Myocyte (in vitro differentiated cells): Measurements from ENCODE around the gene GCAT. TPM values are rescaled to one million over a fixed set of nuclear protein-coding genes. Genes with fewer than 3 reads are reported as not detected.
A peak's percentile ranks its signal among the peaks of the same experiment; 100 is the strongest.

Experiments used
- DNase-seq: peaks from one replicate; pipeline ENCODE4 v3.0.0-alpha.2; 2012; ENCODE audit warnings: low read depth
- polyA plus RNA-seq: library from polyadenylated mRNA; unstranded; fragments of >200 nt; gene quantifications from one replicate; pipeline ENCODE4 v1.2.1, GENCODE V29; 2012; ENCODE audit warnings: missing spikeins
- total RNA-seq: library from RNA; depleted of rRNA; stranded (reverse); fragments of >200 nt; gene quantifications from 2 replicates; pipeline ENCODE4 v1.2.3, GENCODE V29; 2014

Gene GCAT
- 55.5 and 65.0 TPM in 2 replicates for total RNA-seq
- polyA plus RNA-seq, result 18.0 TPM

DNA sequence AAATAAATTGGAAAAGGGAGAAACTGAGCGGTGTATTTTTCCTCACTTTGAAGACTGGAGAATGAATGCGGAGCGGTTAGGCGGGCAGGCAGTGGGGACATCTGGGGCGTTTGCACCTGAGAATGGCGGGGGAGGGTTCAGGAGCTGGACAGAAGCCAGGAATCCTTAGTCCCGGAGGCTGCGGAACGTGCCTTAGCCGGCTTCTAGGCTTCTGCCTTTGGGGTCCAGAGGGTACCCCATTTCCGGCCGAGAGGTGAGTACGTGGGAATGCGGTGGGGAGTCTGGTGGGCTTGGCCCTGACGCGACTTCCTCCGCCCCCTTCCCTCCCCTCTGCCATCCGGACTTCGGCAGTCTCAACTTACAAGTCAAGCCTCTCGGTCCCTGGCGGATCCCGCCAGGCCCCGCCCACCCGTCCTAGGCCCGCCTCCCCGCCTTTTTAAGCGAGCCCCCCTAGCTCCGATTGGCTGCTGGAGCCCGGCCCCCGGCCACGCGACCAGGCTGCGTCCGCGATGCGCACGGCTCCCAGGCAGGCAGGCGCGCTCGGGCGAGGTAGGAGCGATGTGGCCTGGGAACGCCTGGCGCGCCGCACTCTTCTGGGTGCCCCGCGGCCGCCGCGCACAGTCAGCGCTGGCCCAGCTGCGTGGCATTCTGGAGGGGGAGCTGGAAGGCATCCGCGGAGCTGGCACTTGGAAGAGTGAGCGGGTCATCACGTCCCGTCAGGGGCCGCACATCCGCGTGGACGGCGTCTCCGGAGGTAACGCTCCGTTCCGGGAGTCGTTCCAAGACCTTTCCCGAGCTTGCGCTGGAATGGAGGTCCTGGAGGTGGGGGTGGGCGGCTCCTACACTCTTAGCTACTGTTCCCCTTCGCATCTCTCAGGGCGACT is at the start of gene GCAT:
TSS of gene GCAT (plus strand) at position 525 of the 884 bp plus-strand sequence. CDS start at position 559, 34 bp downstream.
- peak; percentile 97 for DNase-seq

DNA sequence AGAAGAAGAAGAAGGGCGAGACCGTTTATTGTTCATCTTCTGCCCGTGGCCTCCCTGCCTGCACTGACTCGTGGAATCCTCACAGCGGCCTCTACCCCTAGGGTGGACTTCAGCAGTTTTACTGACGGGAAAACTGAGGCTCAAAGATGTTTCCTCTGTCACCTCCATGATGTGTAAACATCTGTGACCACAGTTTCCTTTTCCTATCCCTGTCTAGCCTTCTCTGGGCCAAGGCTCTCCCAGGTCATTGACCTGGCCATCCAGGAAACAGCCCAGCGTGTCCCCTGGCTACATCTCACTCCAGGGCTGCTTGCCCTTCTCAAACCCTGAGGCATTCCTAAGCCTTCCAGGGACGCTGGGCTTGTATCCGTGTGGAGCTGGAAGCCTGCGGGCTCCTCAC is 49.0 kb upstream of the GCAT start:
- no peak for DNase-seq

- DNase-seq, result no peak
These were observed 48.5 kb upstream of the GCAT start for GRCh38 chr22:37759281-37759680.

- DNase-seq, result no peak
These were observed 47.6 kb upstream of the GCAT start for GRCh38 chr22:37760152-37760551.

DNA sequence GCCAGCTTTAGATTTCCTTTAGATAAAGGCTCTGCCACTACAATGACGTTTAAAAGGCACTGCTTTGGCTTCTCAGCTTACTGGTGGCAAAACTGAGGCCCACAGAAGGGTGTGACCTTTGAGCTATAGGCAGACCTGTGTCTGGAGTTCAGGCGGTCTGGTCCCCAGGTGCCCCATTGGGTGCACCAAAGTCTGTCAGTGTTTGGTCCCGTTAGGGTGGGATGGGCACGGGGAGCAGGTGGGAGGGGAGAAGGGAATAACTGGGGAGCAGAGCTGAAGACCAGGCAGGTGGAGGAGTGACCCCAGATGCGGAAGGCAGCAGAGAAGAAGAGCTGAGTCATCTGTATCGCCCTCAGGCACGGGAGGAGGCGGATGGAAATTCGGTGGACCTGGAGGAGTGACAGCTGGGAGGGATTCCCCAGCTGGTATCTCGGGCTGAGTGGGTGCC is 45.3 kb upstream of the GCAT start:
- no peak for DNase-seq

- no peak for DNase-seq
These were observed 44.7 kb upstream of the GCAT start for GRCh38 chr22:37763012-37763411.

DNA sequence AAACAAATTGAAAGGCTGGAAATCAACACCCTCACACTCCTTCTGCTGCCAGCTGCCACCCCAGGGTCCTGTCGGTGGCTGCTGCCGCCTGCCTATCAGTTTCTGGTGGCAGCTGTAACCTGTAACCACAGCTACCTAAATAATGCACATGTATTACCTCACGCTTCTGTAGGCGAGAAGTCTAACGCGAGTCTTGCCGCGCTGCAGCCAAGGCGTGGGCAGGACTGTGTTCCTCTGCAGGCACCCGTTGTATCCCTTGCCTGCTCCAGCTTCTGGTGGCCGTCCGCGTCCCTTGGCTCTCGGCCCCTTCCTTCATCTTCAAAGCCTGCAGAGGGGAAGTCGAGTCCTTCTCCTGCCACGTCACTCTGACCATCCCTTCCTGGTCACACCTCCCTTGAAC is 44.1 kb upstream of the GCAT start:
- no peak for DNase-seq

- peak; percentile 77 for DNase-seq
These were observed 43.1 kb upstream of the GCAT start for GRCh38 chr22:37764622-37765021.

GRCh38 chr22:37765498-37765897 is 42.2 kb upstream of the GCAT start:
- no peak for DNase-seq

GRCh38 chr22:37765953-37766576 is 41.7 kb upstream of the GCAT start:
- no peak for DNase-seq

DNA sequence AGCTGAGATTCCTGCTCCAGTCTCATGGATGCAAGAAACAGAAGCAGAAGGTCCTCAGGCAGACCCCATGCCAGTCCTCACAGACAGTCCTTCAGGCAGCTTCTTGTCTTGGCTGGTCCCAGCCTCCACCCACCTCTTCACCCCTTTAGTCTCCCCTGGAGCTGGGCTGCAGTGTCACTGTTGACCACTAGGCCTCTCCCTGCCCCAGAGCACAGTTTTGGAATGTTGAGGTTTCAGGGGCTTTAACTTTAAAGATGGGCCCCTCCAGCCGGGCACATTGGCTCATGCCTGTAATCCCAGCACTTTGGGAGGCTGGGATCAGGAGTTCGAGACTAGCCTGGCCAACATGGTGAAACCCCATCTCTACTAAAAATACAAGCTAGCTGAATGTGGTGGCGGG is 39.5 kb upstream of the GCAT start:
- no peak for DNase-seq

DNA sequence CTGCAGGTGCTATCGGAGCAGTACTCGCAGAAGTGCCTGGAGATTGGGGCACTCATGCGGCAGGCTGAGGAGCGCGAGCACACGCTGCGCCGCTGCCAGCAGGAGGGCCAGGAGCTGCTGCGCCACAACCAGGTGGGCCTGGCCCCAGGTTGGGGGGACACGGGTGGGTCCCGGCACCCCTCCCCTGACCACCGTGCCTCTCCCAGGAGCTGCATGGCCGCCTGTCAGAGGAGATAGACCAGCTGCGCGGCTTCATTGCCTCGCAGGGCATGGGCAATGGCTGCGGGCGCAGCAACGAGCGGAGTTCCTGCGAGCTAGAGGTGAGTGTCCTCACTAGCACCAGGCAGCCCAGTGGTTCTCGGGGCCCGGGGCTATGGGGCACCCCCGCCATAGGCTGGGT is 38.7 kb upstream of the GCAT start:
- DNase-seq, result no peak

GRCh38 chr22:37771081-37771480 is 36.7 kb upstream of the GCAT start:
- DNase-seq, result no peak

DNA sequence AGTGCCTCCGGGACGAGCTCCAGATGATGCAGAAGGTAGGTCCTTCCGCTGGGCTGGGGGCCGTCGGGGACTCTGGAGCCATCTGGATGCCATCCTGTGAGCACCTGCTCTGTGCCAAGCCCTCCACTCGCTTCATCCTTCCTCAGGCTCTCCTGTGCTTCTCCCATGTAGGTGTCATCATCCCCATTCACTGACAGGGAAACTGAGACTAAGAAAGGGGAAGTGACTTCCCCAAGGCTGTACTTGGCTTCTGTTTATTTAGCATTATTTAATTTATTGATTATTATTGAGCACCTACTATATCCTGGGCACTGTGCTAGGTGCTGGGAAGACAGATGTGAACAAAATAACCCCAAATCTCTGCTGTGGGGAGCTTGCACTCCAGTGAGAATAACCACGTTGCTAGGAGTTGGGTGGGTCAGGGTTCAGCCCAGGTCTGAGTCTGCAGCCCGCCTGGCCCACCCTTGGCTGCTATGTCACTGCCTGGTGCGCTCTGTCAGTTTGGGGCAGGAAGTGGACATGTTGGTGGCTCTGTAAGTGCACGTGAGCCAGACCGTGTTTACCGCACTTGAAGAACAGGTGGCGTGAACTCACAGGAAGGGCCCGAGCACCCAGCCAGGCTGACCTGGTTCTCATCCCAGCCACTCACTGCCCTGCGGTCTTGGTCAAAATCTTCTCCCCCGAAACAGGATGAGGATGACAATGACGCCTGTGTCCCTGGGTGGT is 35.9 kb upstream of the GCAT start:
- DNase-seq, result no peak

GRCh38 chr22:37774728-37775127 is 33.0 kb upstream of the GCAT start:
- no peak for DNase-seq

DNA sequence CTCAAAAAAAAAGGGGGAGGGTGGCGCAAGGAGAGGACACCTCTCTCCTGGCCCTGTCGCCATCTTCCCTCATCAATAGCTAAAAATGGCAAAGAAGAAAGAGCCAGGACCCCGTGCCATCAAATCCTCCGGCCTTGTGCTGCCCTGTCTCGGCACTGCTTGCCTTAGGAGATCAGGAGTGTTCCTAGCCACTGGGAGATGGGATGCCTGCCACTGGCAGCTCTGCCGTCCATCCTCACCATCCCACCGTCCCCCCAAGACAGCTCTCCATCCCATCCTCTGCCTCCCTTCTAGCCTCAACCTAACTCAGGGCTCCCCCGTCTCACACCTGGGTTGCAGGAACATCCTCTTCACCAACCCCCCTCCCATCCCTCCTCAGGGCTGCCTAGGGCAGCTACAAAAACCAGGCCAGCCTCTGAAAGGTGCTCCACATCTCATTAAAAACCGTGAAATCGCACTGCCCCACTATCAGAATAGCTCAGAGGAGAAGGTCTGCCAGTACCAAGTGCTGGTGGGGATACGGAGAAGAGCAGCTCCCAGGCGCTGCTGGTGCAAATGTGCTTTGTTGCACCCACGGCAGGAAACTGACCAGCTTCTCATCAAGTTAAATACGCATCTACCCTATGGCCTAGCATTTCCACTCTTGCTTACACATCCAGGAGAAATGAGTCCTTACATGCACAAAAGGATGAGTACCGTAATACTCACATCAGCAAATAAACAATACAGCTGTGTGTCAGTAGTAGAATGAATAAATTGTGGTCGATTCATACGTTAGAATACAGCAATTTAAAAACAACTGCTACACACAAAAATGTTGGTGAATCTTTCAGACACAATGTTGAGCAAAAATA is 31.7 kb upstream of the GCAT start:
- no peak for DNase-seq

GRCh38 chr22:37776639-37777005 is 31.1 kb upstream of the GCAT start:
- DNase-seq, result no peak

GRCh38 chr22:37777122-37777687 is 30.5 kb upstream of the GCAT start:
- peak; percentile 77 for DNase-seq

GRCh38 chr22:37778370-37779009 is 29.2 kb upstream of the GCAT start:
- DNase-seq, result no peak

- no peak for DNase-seq
These were observed 26.2 kb upstream of the GCAT start for GRCh38 chr22:37781434-37782059.
